Activated naive CD4-positive, alpha-beta T cell treated with anti-CD3 and anti-CD28 coated beads, Interleukin-2, amount 10 ng/mL, durations not matched to agents 7 days and 5 days (primary cell): Measurements from ENCODE around the gene MTCH1.

Experiments
- CTCF ChIA-PET: fragments of 350-600 bp; sonication (Branson Sonifier 250); formaldehyde crosslinking; loops from one replicate; lab custom pipeline; 2021; ENCODE audit warnings: antibody characterized with exemption; lab: Charles Lee
- DNase-seq: peaks from one replicate; pipeline ENCODE4 v3.0.0-alpha.2; 2020
- H3K27ac Mint-ChIP-seq: one replicate; pipeline ENCODE4 v1.8.0; 2021; ENCODE audit warnings: mild to moderate bottlenecking, moderate library complexity, mixed read lengths
- H3K27me3 Mint-ChIP-seq: one replicate; pipeline ENCODE4 v1.8.0; 2021; ENCODE audit warnings: mild to moderate bottlenecking, mixed read lengths
- H3K36me3 Mint-ChIP-seq: one replicate; pipeline ENCODE4 v1.8.0; 2021; ENCODE audit warnings: mixed read lengths
- H3K4me1 Mint-ChIP-seq: one replicate; pipeline ENCODE4 v1.8.0; 2021; ENCODE audit warnings: mixed read lengths
- H3K4me3 Mint-ChIP-seq: one replicate; pipeline ENCODE4 v1.8.0; 2021; ENCODE audit warnings: mild to moderate bottlenecking, moderate library complexity, mixed read lengths
- H3K9me3 Mint-ChIP-seq: one replicate; pipeline ENCODE4 v1.8.0; 2021; ENCODE audit warnings: mixed read lengths

The MTCH1 gene

GRCh38 chr6:37022135-37022863 lies 36.3 kb upstream of the MTCH1 start:
- no peak for DNase-seq
- peak overlapping the region; percentile 85 for H3K27ac Mint-ChIP-seq

GRCh38 chr6:37021356-37022129 lies 35.5 kb upstream of the MTCH1 start:
- H3K36me3 Mint-ChIP-seq, result peaks cover 7% of the 10 kb centered on the region
- H3K4me1 Mint-ChIP-seq, result peaks cover 87% of the 10 kb centered on the region
- peak overlapping the region; percentile 85 for H3K27ac Mint-ChIP-seq
- CTCF ChIA-PET, result interaction anchor here (0.8 to 25.3 kb wide), 25 partner anchors 9 to 549 kb away, joined by 3 to 697 read pairs (median 5); partner anchors contain the start of genes C6orf89, CMTR1 and PIM1
- peak; percentile 91 for DNase-seq
- no peak overlapping the region for H3K4me3 Mint-ChIP-seq
- H3K27me3 Mint-ChIP-seq, result no peaks in the 10 kb centered on the region
- no peaks in the 10 kb centered on the region for H3K9me3 Mint-ChIP-seq

More at GRCh38 chr6:37022135-37022863, 36.3 kb upstream of the MTCH1 start:
- Mint-ChIP-seq H3K9me3 (no peaks in the 10 kb centered on the region), H3K36me3 (peaks cover 7% of the 10 kb centered on the region), H3K4me1 (peaks cover 93% of the 10 kb centered on the region), H3K4me3 (no peak overlapping the region), H3K27me3 (no peaks in the 10 kb centered on the region)
- CTCF ChIA-PET, result interaction anchor here (0.8 to 25.3 kb wide), 25 partner anchors 9 to 549 kb away, joined by 3 to 697 read pairs (median 5); partner anchors contain the start of genes C6orf89, CMTR1 and PIM1

- peaks cover 7% of the 10 kb centered on the region for H3K36me3 Mint-ChIP-seq
- H3K4me3 Mint-ChIP-seq, result no peak overlapping the region
- no peak overlapping the region for H3K27ac Mint-ChIP-seq
- peaks cover 80% of the 10 kb centered on the region for H3K4me1 Mint-ChIP-seq
- no peak for DNase-seq
- CTCF ChIA-PET, result interaction anchor here (1.0 to 25.3 kb wide), 18 partner anchors 9 to 413 kb away, joined by 3 to 697 read pairs (median 8); partner anchors contain the start of genes C6orf89, CMTR1 and PIM1
- H3K9me3 Mint-ChIP-seq, result no peaks in the 10 kb centered on the region
- no peaks in the 10 kb centered on the region for H3K27me3 Mint-ChIP-seq
Measured at GRCh38 chr6:37020812-37021211, 34.8 kb upstream of the MTCH1 start.

GRCh38 chr6:37020381-37020780 lies 34.4 kb upstream of the MTCH1 start:
- Mint-ChIP-seq H3K4me3 (no peak overlapping the region), H3K36me3 (peaks cover 7% of the 10 kb centered on the region), H3K27ac (no peak overlapping the region), H3K4me1 (peaks cover 77% of the 10 kb centered on the region), H3K9me3 (no peaks in the 10 kb centered on the region), H3K27me3 (no peaks in the 10 kb centered on the region)
- CTCF ChIA-PET, result interaction anchor here (0.6 to 25.3 kb wide), 15 partner anchors 8 to 363 kb away, joined by 3 to 697 read pairs (median 26); partner anchors contain the start of genes C6orf89, PIM1 and PPIL1
- no peak for DNase-seq

- Mint-ChIP-seq H3K4me3 (no peak overlapping the region), H3K4me1 (peaks cover 64% of the 10 kb centered on the region), H3K9me3 (no peaks in the 10 kb centered on the region), H3K27ac (peak overlapping the region; percentile 85), H3K27me3 (no peaks in the 10 kb centered on the region), H3K36me3 (peaks cover 7% of the 10 kb centered on the region)
- CTCF ChIA-PET, result interaction anchor here (0.6 to 25.3 kb wide), 32 partner anchors 8 to 673 kb away, joined by 3 to 697 read pairs (median 6); partner anchors contain the start of genes C6orf89, MTCH1, PIM1 and PPIL1
- DNase-seq, result no peak
Measured at GRCh38 chr6:37019065-37019450, 33.1 kb upstream of the MTCH1 start.

GRCh38 chr6:37018198-37019064 lies 32.4 kb upstream of the MTCH1 start:
- peak; percentile 96 for DNase-seq
- CTCF ChIA-PET, result interaction anchor here (0.5 to 25.3 kb wide), 76 partner anchors 8 to 695 kb away, joined by 3 to 697 read pairs (median 4); partner anchors contain the start of genes C6orf89, MTCH1, PI16 and PIM1
- Mint-ChIP-seq H3K9me3 (no peaks in the 10 kb centered on the region), H3K27ac (peak overlapping the region; percentile 85), H3K36me3 (peaks cover 7% of the 10 kb centered on the region), H3K27me3 (no peaks in the 10 kb centered on the region), H3K4me1 (peaks cover 58% of the 10 kb centered on the region), H3K4me3 (no peak overlapping the region)

- no peak overlapping the region for H3K4me3 Mint-ChIP-seq
- H3K4me1 Mint-ChIP-seq, result peaks cover 50% of the 10 kb centered on the region
- H3K27ac Mint-ChIP-seq, result peak overlapping the region; percentile 85
- H3K27me3 Mint-ChIP-seq, result no peaks in the 10 kb centered on the region
- DNase-seq, result no peak
- H3K36me3 Mint-ChIP-seq, result peaks cover 2% of the 10 kb centered on the region
- CTCF ChIA-PET, result interaction anchor here (0.7 to 25.3 kb wide), 65 partner anchors 9 to 696 kb away, joined by 3 to 697 read pairs (median 5); partner anchors contain the start of genes C6orf89, MTCH1, PIM1 and PPIL1
- H3K9me3 Mint-ChIP-seq, result no peaks in the 10 kb centered on the region
Measured at GRCh38 chr6:37017606-37018197, 31.7 kb upstream of the MTCH1 start.

GRCh38 chr6:37016995-37017394 lies 31.0 kb upstream of the MTCH1 start:
- peaks cover 2% of the 10 kb centered on the region for H3K36me3 Mint-ChIP-seq
- CTCF ChIA-PET, result interaction anchor here (1.2 to 25.3 kb wide), 16 partner anchors 10 to 308 kb away, joined by 3 to 697 read pairs (median 44); partner anchors contain the start of genes C6orf89, PIM1 and PPIL1
- peaks cover 43% of the 10 kb centered on the region for H3K4me1 Mint-ChIP-seq
- H3K4me3 Mint-ChIP-seq, result no peak overlapping the region
- H3K9me3 Mint-ChIP-seq, result no peaks in the 10 kb centered on the region
- H3K27me3 Mint-ChIP-seq, result no peaks in the 10 kb centered on the region
- H3K27ac Mint-ChIP-seq, result no peak overlapping the region
- DNase-seq, result no peak

- no peaks in the 10 kb centered on the region for H3K36me3 Mint-ChIP-seq
- DNase-seq, result no peak
- peaks cover 29% of the 10 kb centered on the region for H3K4me1 Mint-ChIP-seq
- CTCF ChIA-PET, result interaction anchor here (1.3 to 19.7 kb wide), 4 partner anchors 102 to 248 kb away, joined by 3 to 697 read pairs (median 92); no protein-coding TSS in a partner anchor
- H3K27me3 Mint-ChIP-seq, result no peaks in the 10 kb centered on the region
- H3K4me3 Mint-ChIP-seq, result no peak overlapping the region
- H3K9me3 Mint-ChIP-seq, result no peaks in the 10 kb centered on the region
- no peak overlapping the region for H3K27ac Mint-ChIP-seq
Measured at GRCh38 chr6:37015532-37015931, 29.5 kb upstream of the MTCH1 start.

GRCh38 chr6:37014667-37015066 lies 28.7 kb upstream of the MTCH1 start:
- H3K36me3 Mint-ChIP-seq, result no peaks in the 10 kb centered on the region
- DNase-seq, result no peak
- H3K27me3 Mint-ChIP-seq, result no peaks in the 10 kb centered on the region
- no peak overlapping the region for H3K4me3 Mint-ChIP-seq
- peaks cover 22% of the 10 kb centered on the region for H3K4me1 Mint-ChIP-seq
- H3K9me3 Mint-ChIP-seq, result no peaks in the 10 kb centered on the region
- H3K27ac Mint-ChIP-seq, result no peak overlapping the region
- CTCF ChIA-PET, result interaction anchor here (7.6 kb wide), 1 partner anchor 248 kb away, joined by 143 read pairs; no protein-coding TSS in a partner anchor

GRCh38 chr6:37013516-37014491 lies 27.8 kb upstream of the MTCH1 start:
- Mint-ChIP-seq H3K9me3 (no peaks in the 10 kb centered on the region), H3K4me3 (no peak overlapping the region), H3K36me3 (no peaks in the 10 kb centered on the region), H3K27me3 (peaks cover 3% of the 10 kb centered on the region), H3K27ac (no peak overlapping the region), H3K4me1 (peaks cover 14% of the 10 kb centered on the region)
- CTCF ChIA-PET, result interaction anchor here (7.6 kb wide), 1 partner anchor 247 kb away, joined by 143 read pairs; no protein-coding TSS in a partner anchor
- no peak for DNase-seq
